HepG2 (cell line): Measurements from ENCODE around the gene CHRNB1.

Source experiments
- ATF3 ChIP-seq: sonication (generic); formaldehyde crosslinking; IDR thresholded peaks from 2 replicates; pipeline ENCODE4 v1.4.0; 2020; ENCODE audit warnings: missing genetic modification reagents
- CTCF ChIP-seq: sonication (generic); formaldehyde crosslinking; IDR thresholded peaks from 2 replicates; pipeline ENCODE4 v1.5.0; 2020; ENCODE audit warnings: mild to moderate bottlenecking, missing genetic modification reagents, moderate library complexity
- ETV5 ChIP-seq: IDR thresholded peaks from 2 replicates; pipeline ENCODE4 v1.6.1; 2018; ENCODE audit warnings: missing biosample characterization, missing genetic modification reagents, inconsistent platforms, borderline replicate concordance
- GTF2F1 ChIP-seq: fragments of 150-350 bp; IDR thresholded peaks from 2 replicates; pipeline ENCODE4 v1.6.1; 2014; ENCODE audit warnings: low read length
- MXI1 ChIP-seq: IDR thresholded peaks from 3 replicates; pipeline ENCODE4 v1.6.1; 2012; ENCODE audit warnings: low read depth, low read length, inconsistent platforms, borderline replicate concordance
- NCOA5 ChIP-seq: sonication (generic); formaldehyde crosslinking; IDR thresholded peaks from 2 replicates; pipeline ENCODE4 v1.4.0; 2020; ENCODE audit warnings: missing genetic modification reagents
- SNAPC5 ChIP-seq: sonication (generic); formaldehyde crosslinking; IDR thresholded peaks from 2 replicates; pipeline ENCODE4 v1.8.1; 2023; ENCODE audit warnings: mild to moderate bottlenecking, missing genetic modification reagents, borderline replicate concordance
- TAF1 ChIP-seq: sonication (generic); formaldehyde crosslinking; IDR thresholded peaks from 2 replicates; pipeline ENCODE4 v1.4.0; 2020; ENCODE audit warnings: missing genetic modification reagents
- TCF12 ChIP-seq, 2 experiments: fragments of 450-650 bp in 1 of 2; sonication (generic) in 1 of 2; formaldehyde crosslinking in 1 of 2; IDR thresholded peaks; 2 replicates each; pipeline versions ENCODE4 v1.6.1 to v1.8.0; 2017 to 2022; ENCODE audit warnings: antibody characterized with exemption in 1 of 2, mild to moderate bottlenecking in 1 of 2, missing genetic modification reagents in 1 of 2, moderate library complexity in 1 of 2
- WIZ ChIP-seq: sonication (generic); formaldehyde crosslinking; IDR thresholded peaks from 2 replicates; pipeline ENCODE4 v1.5.1; 2020; ENCODE audit warnings: mild to moderate bottlenecking, missing genetic modification reagents
- ZNF121 ChIP-seq: sonication (generic); formaldehyde crosslinking; IDR thresholded peaks from 2 replicates; pipeline ENCODE4 v1.5.0; 2020; ENCODE audit warnings: mild to moderate bottlenecking, missing genetic modification reagents
- ZNF180 ChIP-seq: sonication (generic); formaldehyde crosslinking; IDR thresholded peaks from 2 replicates; pipeline ENCODE4 v1.4.0; 2020; ENCODE audit warnings: low read depth, missing genetic modification reagents, borderline replicate concordance
- ZNF451 ChIP-seq: sonication (generic); formaldehyde crosslinking; IDR thresholded peaks from 2 replicates; pipeline ENCODE4 v1.5.0; 2020; ENCODE audit warnings: mild to moderate bottlenecking, missing genetic modification reagents

GRCh38 chr17:7441266-7441665 lies 3.6 kb upstream of the CHRNB1 start:
- TF ChIP-seq WIZ (CRISPR knock-in tag) (no peak), CTCF (CRISPR knock-in tag) (no peak), MXI1 (no peak), NCOA5 (CRISPR knock-in tag) (no peak), ZNF451 (no peak), ZNF180 (CRISPR knock-in tag) (no peak), ETV5 (CRISPR knock-in tag) (no peak), ATF3 (CRISPR knock-in tag) (no peak), SNAPC5 (CRISPR knock-in tag) (no peak), GTF2F1 (no peak), ZNF121 (CRISPR knock-in tag) (no peak), TCF12 (IDR thresholded peaks at IDR 0.05) (no peak), TCF12 (CRISPR knock-in tag; IDR thresholded peaks at IDR 0.05) (no peak), TAF1 (CRISPR knock-in tag) (no peak)
